GM12891 (cell line): ENCODE data around the gene SNAP29.

ENCODE experiments used
- POLR2A ChIP-seq: IDR thresholded peaks from 2 replicates; pipeline ENCODE4 v1.6.1; 2011; ENCODE audit warnings: low read depth, low read length, control low read depth
- POLR2AphosphoS5 ChIP-seq: IDR thresholded peaks from 2 replicates; pipeline ENCODE4 v1.6.1; 2011; ENCODE audit warnings: low read depth, low read length, control low read depth
- TAF1 ChIP-seq: IDR thresholded peaks from 2 replicates; pipeline ENCODE4 v1.6.1; 2011; ENCODE audit warnings: low read depth, low read length, control low read depth

DNA sequence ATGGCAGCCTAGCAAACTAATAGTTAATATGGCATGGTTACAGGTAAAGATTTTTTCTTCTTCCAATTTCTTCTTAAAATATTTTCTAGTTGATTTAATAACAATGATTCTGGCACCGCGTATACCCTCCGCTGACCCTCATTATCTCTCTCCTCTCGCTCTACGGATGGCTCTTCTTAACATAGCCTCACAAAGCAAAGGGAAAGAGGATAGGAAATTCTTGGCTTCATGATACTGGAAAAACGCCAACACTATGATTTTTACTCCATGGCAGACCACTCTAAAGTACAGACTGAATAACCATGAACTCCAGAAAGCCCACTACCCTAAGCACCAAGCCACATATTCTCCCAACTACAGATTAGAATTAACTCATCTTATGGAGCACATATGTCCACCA is 6.3 kb upstream of the SNAP29 start:
- no peak for TF ChIP-seq POLR2A
- no peak for TF ChIP-seq POLR2AphosphoS5
- TF ChIP-seq TAF1: no peak
